Caco-2 (cell line): Measurements from ENCODE around the gene TMEM258. TPM values are rescaled to one million over a fixed set of nuclear protein-coding genes. Genes with fewer than 3 reads are reported as not detected.

Experiments
- BruUV-seq: library from RNA; stranded (reverse); fragments of 400-500 nt; replicated peaks from 2 replicates; lab custom pipeline; 2021; lab: Mats Ljungman, UMichigan
- CTCF ChIA-PET: fragments of 300-600 bp; sonication (Branson Sonifier 250); formaldehyde crosslinking; loops from one replicate; lab custom pipeline; 2022; ENCODE audit warnings: antibody characterized with exemption; lab: Charles Lee
- POLR2A ChIA-PET: fragments of 300-600 bp; sonication (Branson Sonifier 250); formaldehyde crosslinking; loops from one replicate; lab custom pipeline; 2022; ENCODE audit warnings: antibody characterized with exemption; lab: Charles Lee
- DNase-seq, 2 experiments: peaks; one replicate each; pipeline versions ENCODE4 v3.0.0 to v3.0.0-alpha.2; 2020 to 2022
- H3K27me3 ChIP-seq: replicated peaks from 2 replicates; pipeline ENCODE4 v1.6.0; 2011; ENCODE audit warnings: low read length; ENCODE audit not compliant: control insufficient read depth, insufficient read depth
- H3K36me3 ChIP-seq: 2 replicates; pipeline ENCODE4 v1.5.1; 2011; ENCODE audit warnings: low read length; ENCODE audit not compliant: control insufficient read depth, insufficient read depth
- H3K4me1 ChIP-seq: fragments of 250-450 bp; sonication (Bioruptor Pico); 2 replicates; pipeline ENCODE4 v1.5.1; 2020; ENCODE audit warnings: mild to moderate bottlenecking
- H3K4me3 ChIP-seq: 2 replicates; pipeline ENCODE4 v1.5.1; 2011; ENCODE audit warnings: low read depth, mild to moderate bottlenecking, control low read depth, low read length
- H3K9me3 ChIP-seq: fragments of 250-450 bp; sonication (Bioruptor Pico); 2 replicates; pipeline ENCODE4 v1.5.1; 2020; ENCODE audit warnings: mild to moderate bottlenecking, moderate library complexity
- H3K27ac Mint-ChIP-seq: one replicate; pipeline ENCODE4 v1.8.0; 2022; ENCODE audit warnings: mixed read lengths; ENCODE audit not compliant: unreplicated experiment
- H3K27me3 Mint-ChIP-seq: one replicate; pipeline ENCODE4 v1.8.0; 2022; ENCODE audit warnings: mixed read lengths; ENCODE audit not compliant: insufficient read depth, unreplicated experiment
- H3K36me3 Mint-ChIP-seq: one replicate; pipeline ENCODE4 v1.8.0; 2022; ENCODE audit warnings: mild to moderate bottlenecking, mixed read lengths; ENCODE audit not compliant: insufficient read depth, unreplicated experiment
- H3K4me1 Mint-ChIP-seq: one replicate; pipeline ENCODE4 v1.8.0; 2022; ENCODE audit warnings: low read depth, mixed read lengths; ENCODE audit not compliant: unreplicated experiment
- H3K4me3 Mint-ChIP-seq: one replicate; pipeline ENCODE4 v1.8.0; 2022; ENCODE audit warnings: mild to moderate bottlenecking, moderate library complexity, mixed read lengths; ENCODE audit not compliant: unreplicated experiment
- H3K9me3 Mint-ChIP-seq: one replicate; pipeline ENCODE4 v1.8.0; 2022; ENCODE audit warnings: mixed read lengths; ENCODE audit not compliant: unreplicated experiment
- CTCF ChIP-seq, 2 experiments: fragments of 200-600 bp in 1 of 2; IDR thresholded peaks; 1 replicate in 1 of 2; 2 replicates in 1 of 2; pipeline versions ENCODE4 v1.5.1 to v1.8.0; 2011 to 2022; ENCODE audit warnings: antibody characterized with exemption in 1 of 2, control low read depth in 1 of 2, inconsistent platforms in 1 of 2, low read depth in 1 of 2, low read length in 1 of 2, mild to moderate bottlenecking in 1 of 2, moderate library complexity in 1 of 2; ENCODE audit not compliant: insufficient read depth in 1 of 2, severe bottlenecking in 1 of 2, unreplicated experiment in 1 of 2
- intact Hi-C: fragments of 100-400 bp; cut with micrococcal nuclease; formaldehyde crosslinking; loops from one replicate; pipeline ENCODE4 v1.10.0; 2022; ENCODE audit not compliant: unreplicated experiment
- total RNA-seq: library from RNA; stranded (reverse); gene quantifications from 2 replicates; pipeline ENCODE4 v1.2.3, GENCODE V29; 2022

TMEM258 gene
- total RNA-seq, 1 experiment from 2014 or later, result 197 TPM

GRCh38 chr11:61840371-61840770 lies 48.0 kb upstream of the TMEM258 start:
- no peak for DNase-seq
- ChIA-PET CTCF (no interaction called here), POLR2A (no interaction called here)
- Mint-ChIP-seq H3K9me3 (no peaks in the 10 kb centered on the region), H3K27ac (no peak overlapping the region), H3K4me1 (no peaks in the 10 kb centered on the region), H3K36me3 (peaks cover 11% of the 10 kb centered on the region), H3K27me3 (no peaks in the 10 kb centered on the region), H3K4me3 (no peak overlapping the region)
- BruUV-seq, result no TSS peak
- Histone ChIP-seq H3K9me3 (no peaks in the 10 kb centered on the region), H3K27me3 (no peaks in the 10 kb centered on the region), H3K4me3 (no peak overlapping the region), H3K36me3 (peaks cover 2% of the 10 kb centered on the region; the same call in 1 of the 2 replicates), H3K4me1 (no peaks in the 10 kb centered on the region)
- TF ChIP-seq CTCF (IDR thresholded peaks at IDR 0.05; ENCODE audit: insufficient read depth in 1 of 2, low read depth in 1 of 2, low read length in 1 of 2, severe bottlenecking in 1 of 2, unreplicated experiment in 1 of 2), result no peak
- intact Hi-C loops, result no loop called here

- Histone ChIP-seq H3K9me3 (no peaks in the 10 kb centered on the region), H3K27me3 (no peaks in the 10 kb centered on the region), H3K4me1 (no peaks in the 10 kb centered on the region), H3K36me3 (peaks cover 2% of the 10 kb centered on the region; the same call in 1 of the 2 replicates), H3K4me3 (no peak overlapping the region)
- H3K4me1 Mint-ChIP-seq, result no peaks in the 10 kb centered on the region
- no peaks in the 10 kb centered on the region for H3K27me3 Mint-ChIP-seq
- H3K27ac Mint-ChIP-seq, result no peak overlapping the region
- TF ChIP-seq CTCF (IDR thresholded peaks at IDR 0.05; ENCODE audit: insufficient read depth in 1 of 2, low read depth in 1 of 2, low read length in 1 of 2, severe bottlenecking in 1 of 2, unreplicated experiment in 1 of 2), result no peak
- no peaks in the 10 kb centered on the region for H3K9me3 Mint-ChIP-seq
- DNase-seq, result no peak
- ChIA-PET CTCF (no interaction called here), POLR2A (no interaction called here)
- intact Hi-C loops, result no loop called here
- H3K4me3 Mint-ChIP-seq, result no peak overlapping the region
- peaks cover 11% of the 10 kb centered on the region for H3K36me3 Mint-ChIP-seq
- BruUV-seq, result no TSS peak
Observed at GRCh38 chr11:61839742-61840141, 47.3 kb upstream of the TMEM258 start.

- POLR2A ChIA-PET, result no interaction called here
- BruUV-seq, result no TSS peak
Observed at GRCh38 chr11:61838921-61839320, 46.5 kb upstream of the TMEM258 start.

More at GRCh38 chr11:61838921-61839320, 46.5 kb upstream of the TMEM258 start:
- no peaks in the 10 kb centered on the region for H3K27me3 ChIP-seq
- no peaks in the 10 kb centered on the region for H3K27me3 Mint-ChIP-seq
- H3K36me3 ChIP-seq, result peaks cover 2% of the 10 kb centered on the region; the same call in 1 of the 2 replicates
- H3K4me1 Mint-ChIP-seq, result no peaks in the 10 kb centered on the region
- no peak overlapping the region for H3K4me3 ChIP-seq
- H3K9me3 ChIP-seq, result no peaks in the 10 kb centered on the region
- H3K4me3 Mint-ChIP-seq, result no peak overlapping the region
- CTCF ChIA-PET, result no interaction called here
- intact Hi-C loops, result no loop called here
- no peak for TF ChIP-seq CTCF (IDR thresholded peaks at IDR 0.05; ENCODE audit: insufficient read depth in 1 of 2, low read depth in 1 of 2, low read length in 1 of 2, severe bottlenecking in 1 of 2, unreplicated experiment in 1 of 2)
- peaks cover 11% of the 10 kb centered on the region for H3K36me3 Mint-ChIP-seq
- no peak for DNase-seq
- no peaks in the 10 kb centered on the region for H3K4me1 ChIP-seq
- no peak overlapping the region for H3K27ac Mint-ChIP-seq
- no peaks in the 10 kb centered on the region for H3K9me3 Mint-ChIP-seq
